Panc1 (cell line): ENCODE measurements around the gene B3GLCT.

Source experiments
- POLR2AphosphoS5 ChIP-seq: IDR thresholded peaks from 2 replicates; pipeline ENCODE4 v1.6.1; 2012; ENCODE audit warnings: mild to moderate bottlenecking, low read depth, low read length, moderate library complexity
- TF ChIP-seq, protein P1 (sequence below): fragments of 450-650 bp; IDR thresholded peaks from 2 replicates; pipeline ENCODE4 v1.5.1; 2017; ENCODE audit warnings: mild to moderate bottlenecking

- TF ChIP-seq, protein P1, sequence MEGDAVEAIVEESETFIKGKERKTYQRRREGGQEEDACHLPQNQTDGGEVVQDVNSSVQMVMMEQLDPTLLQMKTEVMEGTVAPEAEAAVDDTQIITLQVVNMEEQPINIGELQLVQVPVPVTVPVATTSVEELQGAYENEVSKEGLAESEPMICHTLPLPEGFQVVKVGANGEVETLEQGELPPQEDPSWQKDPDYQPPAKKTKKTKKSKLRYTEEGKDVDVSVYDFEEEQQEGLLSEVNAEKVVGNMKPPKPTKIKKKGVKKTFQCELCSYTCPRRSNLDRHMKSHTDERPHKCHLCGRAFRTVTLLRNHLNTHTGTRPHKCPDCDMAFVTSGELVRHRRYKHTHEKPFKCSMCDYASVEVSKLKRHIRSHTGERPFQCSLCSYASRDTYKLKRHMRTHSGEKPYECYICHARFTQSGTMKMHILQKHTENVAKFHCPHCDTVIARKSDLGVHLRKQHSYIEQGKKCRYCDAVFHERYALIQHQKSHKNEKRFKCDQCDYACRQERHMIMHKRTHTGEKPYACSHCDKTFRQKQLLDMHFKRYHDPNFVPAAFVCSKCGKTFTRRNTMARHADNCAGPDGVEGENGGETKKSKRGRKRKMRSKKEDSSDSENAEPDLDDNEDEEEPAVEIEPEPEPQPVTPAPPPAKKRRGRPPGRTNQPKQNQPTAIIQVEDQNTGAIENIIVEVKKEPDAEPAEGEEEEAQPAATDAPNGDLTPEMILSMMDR = no peak
- no peak for TF ChIP-seq POLR2AphosphoS5
Observed at GRCh38 chr13:31168166-31168565, 31.6 kb upstream of the B3GLCT start.
